Neuron (in vitro differentiated cells): ENCODE measurements around the gene CD70.
"Not testable (repeated sequence)": the region's sequence is repeated elsewhere in the genome, so short reads cannot be mapped to it uniquely, and the experiment has no call there.

Source experiments
- H2AFZ ChIP-seq: one replicate; pipeline ENCODE4 v1.6.1; 2013; ENCODE audit warnings: low read depth, mild to moderate bottlenecking, inconsistent platforms, low read length, moderate library complexity
- H3K27me3 ChIP-seq: one replicate; pipeline ENCODE4 v1.6.1; 2013; ENCODE audit warnings: low read length; ENCODE audit not compliant: insufficient read depth
- H3K36me3 ChIP-seq: one replicate; pipeline ENCODE4 v1.6.1; 2013; ENCODE audit warnings: low read length; ENCODE audit not compliant: insufficient read depth
- H3K4me1 ChIP-seq: one replicate; pipeline ENCODE4 v1.6.1; 2013; ENCODE audit warnings: low read length; ENCODE audit not compliant: insufficient read depth
- H3K4me3 ChIP-seq: 2 replicates; pipeline ENCODE4 v1.5.1; 2013; ENCODE audit warnings: mild to moderate bottlenecking, low read length, moderate library complexity
- H3K9me3 ChIP-seq: one replicate; pipeline ENCODE4 v1.6.1; 2013; ENCODE audit warnings: low read length

CD70 gene

DNA sequence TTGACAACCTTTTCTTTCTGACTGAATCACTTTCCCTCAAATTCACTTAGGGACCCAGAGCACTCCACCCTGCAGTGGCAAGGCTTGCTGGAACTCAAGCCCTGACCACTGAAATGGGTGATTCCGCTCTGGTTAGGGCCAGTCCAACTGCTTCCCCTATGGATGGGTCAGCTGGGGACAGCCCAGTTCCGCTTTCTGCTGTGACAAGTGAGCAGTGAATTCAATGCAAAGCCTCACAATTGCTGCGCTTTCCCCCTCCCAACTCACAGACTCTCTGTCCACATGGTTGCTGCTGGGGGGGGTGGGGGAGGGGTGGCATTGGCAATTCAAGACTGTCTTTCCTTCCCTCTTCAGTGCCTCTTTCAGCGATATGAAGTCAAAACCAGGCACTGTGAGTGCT is 18.7 kb downstream of the CD70 start:
- H2AFZ ChIP-seq, result no peak overlapping the region
- no peaks in the 10 kb centered on the region for H3K36me3 ChIP-seq
- peaks cover 6% of the 10 kb centered on the region for H3K4me1 ChIP-seq
- no peaks in the 10 kb centered on the region for H3K27me3 ChIP-seq
- H3K4me3 ChIP-seq, result no peak overlapping the region
- no peaks in the 10 kb centered on the region for H3K9me3 ChIP-seq

DNA sequence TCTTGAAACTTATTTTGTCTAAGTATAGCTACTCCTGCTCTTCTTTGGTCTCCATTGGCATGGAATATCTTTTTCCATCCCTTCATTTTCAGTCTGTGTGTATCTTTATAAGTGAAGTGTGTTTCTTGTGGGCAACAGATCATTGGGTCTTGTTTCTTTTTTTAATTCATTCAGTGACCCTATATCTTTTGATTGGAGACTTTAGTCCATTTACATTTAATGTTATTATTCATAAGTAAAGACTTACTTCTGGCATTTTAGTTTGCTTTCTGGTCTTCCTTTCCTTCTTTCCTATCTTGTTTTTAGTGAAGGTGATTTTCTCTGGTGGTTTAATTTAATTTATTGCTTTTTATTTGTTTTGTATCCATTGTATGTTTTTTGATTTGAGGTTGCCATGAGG is 19.8 kb downstream of the CD70 start:
- Histone ChIP-seq H2AFZ (no peak overlapping the region), H3K9me3 (no peaks in the 10 kb centered on the region), H3K27me3 (no peaks in the 10 kb centered on the region), H3K4me3 (no peak overlapping the region), H3K36me3 (no peaks in the 10 kb centered on the region), H3K4me1 (no peaks in the 10 kb centered on the region)

DNA sequence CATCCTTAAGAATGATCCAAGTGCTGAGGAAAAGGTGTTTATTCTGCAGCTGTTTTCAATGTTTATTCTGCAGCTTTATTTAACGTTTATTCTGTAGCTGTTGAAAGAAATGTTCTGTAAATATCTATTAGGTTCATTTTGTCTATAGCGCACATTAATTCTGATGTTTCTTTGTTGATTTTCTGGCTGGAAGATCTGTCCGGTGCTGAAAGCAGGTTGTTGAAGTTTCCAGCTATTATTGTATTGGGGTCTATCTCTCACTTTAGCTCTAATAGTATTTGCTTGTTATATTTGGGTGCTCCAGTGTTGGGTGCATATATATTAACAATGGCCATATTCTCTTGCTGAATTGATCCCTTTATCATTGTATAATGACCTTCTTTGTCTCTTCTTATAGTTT is 20.2 kb downstream of the CD70 start:
- H3K9me3 ChIP-seq, result no peaks in the 10 kb centered on the region
- no peaks in the 10 kb centered on the region for H3K36me3 ChIP-seq
- H3K4me3 ChIP-seq, result no peak overlapping the region
- H2AFZ ChIP-seq, result no peak overlapping the region
- no peaks in the 10 kb centered on the region for H3K27me3 ChIP-seq
- H3K4me1 ChIP-seq, result no peaks in the 10 kb centered on the region

DNA sequence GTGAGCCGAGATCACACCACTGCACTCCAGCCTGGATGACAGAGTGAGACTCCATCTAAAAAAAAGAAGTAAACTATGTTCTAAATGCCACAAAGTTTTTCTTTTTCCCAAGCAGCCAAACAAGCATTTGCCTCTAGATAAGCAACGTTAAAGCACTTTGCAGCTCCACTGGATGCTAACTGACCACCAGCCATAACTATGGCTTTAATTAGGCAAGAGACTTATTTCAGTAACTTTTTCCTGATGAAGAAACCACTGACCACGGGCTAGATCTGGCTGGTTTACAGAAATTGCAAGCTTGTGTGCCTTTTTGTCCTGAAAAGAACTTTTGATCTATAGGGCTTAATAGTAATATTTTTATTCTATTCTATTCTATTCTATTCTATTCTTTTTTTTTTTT is 22.1 kb downstream of the CD70 start:
- Histone ChIP-seq H3K27me3 (no peaks in the 10 kb centered on the region), H3K9me3 (peaks cover under 1% of the 10 kb centered on the region), H3K4me1 (no peaks in the 10 kb centered on the region), H2AFZ (no peak overlapping the region), H3K36me3 (no peaks in the 10 kb centered on the region), H3K4me3 (no peak overlapping the region)

DNA sequence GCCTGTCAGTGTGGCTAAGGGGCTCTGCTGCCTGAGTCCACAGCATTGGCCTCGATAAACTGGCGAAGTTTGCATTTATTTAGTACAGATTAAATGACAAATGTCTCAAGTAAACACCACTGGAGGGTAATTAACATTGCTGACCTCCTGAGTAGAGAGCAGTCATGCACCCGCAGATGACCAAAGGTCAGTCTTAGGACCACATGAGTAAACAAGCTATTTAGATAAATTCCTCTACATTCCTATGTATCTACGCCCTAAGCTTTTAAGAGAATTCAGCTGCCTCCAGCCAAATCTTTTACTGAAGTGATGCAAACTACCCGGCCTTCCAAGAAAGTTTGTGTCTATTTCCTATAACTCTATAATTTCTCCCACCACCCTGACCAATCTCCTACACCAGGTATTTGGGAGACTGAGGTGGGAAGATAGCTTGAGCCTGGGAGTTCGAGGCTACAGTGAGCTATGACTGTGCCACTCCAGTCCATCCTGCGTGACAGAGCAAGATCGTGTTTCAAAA is 22.9 kb downstream of the CD70 start:
- Histone ChIP-seq H2AFZ (no peak overlapping the region), H3K4me1 (no peaks in the 10 kb centered on the region), H3K4me3 (no peak overlapping the region), H3K36me3 (no peaks in the 10 kb centered on the region), H3K27me3 (no peaks in the 10 kb centered on the region), H3K9me3 (peaks cover 2% of the 10 kb centered on the region)

DNA sequence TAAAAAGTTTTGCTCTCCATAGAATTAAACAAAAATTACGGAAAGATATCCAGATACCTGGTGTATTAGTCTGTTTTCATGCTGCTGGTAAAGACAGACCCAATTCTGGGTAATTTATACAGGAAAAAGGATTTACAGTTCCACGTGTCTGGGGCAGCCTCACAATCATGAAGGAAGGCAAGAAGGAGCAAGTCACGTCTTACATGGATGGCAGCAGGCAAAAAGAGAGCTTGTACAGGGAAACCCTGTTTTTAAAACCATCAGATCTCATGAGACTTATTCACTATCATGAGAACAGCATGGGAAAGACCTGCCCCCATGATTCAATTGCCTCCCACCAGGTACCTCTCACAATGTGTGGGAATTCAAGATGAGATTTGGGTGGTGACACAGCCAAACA is 24.2 kb downstream of the CD70 start:
- H3K36me3 ChIP-seq, H3K4me1 ChIP-seq, H3K27me3 ChIP-seq, H3K9me3 ChIP-seq, H3K4me3 ChIP-seq, H2AFZ ChIP-seq: not testable (repeated sequence)

DNA sequence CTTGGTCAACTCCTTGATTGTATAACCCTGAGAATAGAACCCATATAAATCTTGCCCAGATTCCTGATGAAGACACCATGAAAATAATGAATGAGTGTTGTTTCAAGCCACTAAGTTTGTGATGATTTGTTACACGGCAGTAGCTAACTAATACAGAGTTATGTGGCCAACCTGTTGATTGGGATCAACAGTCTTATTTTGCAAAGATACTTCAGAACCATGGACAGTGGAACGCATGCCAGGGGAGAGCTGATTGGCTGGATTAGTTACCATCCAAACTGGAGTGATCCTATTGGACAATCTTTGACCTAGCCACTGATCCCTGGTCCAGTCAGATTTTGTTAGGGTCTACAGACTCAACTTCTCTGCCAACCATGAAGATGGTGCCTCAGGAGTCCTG is 26.6 kb downstream of the CD70 start:
- H3K36me3 ChIP-seq, result no peaks in the 10 kb centered on the region
- H3K4me3 ChIP-seq, result no peak overlapping the region

DNA sequence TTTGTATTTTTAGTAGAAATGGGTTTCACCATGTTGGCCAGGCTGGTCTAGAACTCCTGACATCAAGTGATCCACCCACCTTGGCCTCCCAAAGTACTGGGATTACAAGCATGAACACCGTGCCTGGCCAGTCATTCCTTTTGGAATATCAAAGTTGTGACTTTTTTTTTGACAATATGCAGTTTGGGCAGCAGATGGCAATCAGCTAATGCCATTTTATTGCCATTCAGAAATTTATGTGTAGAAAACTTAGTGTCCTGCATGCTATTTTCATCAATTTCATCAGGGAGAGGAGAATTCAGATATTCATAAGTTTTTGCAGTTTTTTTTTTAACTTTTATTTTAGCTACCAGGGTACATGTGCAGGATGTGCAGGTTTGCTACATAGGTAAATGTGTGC is 28.5 kb downstream of the CD70 start:
- H3K9me3 ChIP-seq, H3K4me1 ChIP-seq: not testable (repeated sequence)

More for the DNA sequence above, 26.6 kb downstream of the CD70 start:
- Histone ChIP-seq H3K9me3 (peaks cover 2% of the 10 kb centered on the region), H3K27me3 (no peaks in the 10 kb centered on the region), H3K4me1 (no peaks in the 10 kb centered on the region), H2AFZ (no peak overlapping the region)

DNA sequence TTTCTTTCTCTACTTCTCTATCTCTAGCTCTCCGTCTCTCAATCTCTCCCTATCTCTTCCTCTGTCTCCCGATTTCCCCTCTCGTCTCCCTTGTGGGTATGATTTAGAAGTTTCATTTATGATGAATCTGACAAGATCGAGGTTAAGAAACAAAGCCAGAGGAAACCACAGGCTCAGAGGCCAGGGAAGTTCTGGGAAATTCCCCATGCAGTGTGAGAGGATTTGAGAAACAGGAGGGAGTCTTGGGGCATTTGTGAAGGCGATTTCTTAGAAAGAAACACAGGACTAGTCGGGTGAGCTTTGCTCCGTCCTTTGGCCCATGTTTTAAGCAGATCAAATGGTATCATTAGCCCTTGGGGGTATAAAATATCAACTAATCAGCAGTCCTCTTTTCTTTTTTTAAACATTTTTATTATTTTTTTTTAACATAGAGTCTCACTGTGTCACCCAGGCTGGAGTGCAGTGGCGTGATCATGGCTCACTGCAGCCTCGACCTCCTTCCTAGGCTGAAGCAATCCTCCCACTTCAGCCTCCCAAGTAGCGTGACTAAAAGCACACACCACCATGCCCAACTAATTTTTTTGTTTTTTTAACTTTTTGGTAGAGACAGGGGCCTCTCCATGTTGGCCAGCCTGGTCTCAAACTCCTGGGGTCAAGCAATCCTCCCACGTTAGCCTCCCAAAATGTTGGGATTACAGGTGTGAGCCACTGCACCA is 34.3 kb downstream of the CD70 start:
- Histone ChIP-seq H3K27me3 (peaks cover 3% of the 10 kb centered on the region), H3K9me3 (no peaks in the 10 kb centered on the region), H2AFZ (no peak overlapping the region), H3K36me3 (no peaks in the 10 kb centered on the region), H3K4me1 (no peaks in the 10 kb centered on the region), H3K4me3 (no peak overlapping the region)

More for the DNA sequence above, 28.5 kb downstream of the CD70 start:
- H2AFZ ChIP-seq, H3K36me3 ChIP-seq, H3K27me3 ChIP-seq, H3K4me3 ChIP-seq: not testable (repeated sequence)

DNA sequence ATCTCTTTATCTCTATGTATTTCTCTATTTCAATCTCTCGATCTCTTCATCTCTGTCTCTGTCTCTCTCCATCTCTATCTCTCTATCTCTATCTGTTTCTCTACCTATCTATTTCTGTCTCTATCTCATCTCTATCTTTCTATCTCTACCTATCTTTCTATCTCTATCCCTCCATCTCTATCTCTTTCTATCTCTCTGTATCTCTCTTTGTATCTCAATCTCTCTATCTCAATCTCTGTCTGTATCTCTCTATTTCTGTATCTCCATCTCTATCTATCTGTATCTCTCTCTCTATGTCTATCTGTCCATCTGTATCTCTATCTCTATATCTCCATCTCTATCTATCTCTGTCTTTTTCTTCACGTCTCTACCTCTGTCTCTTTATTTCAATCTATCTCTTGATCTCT is 34.9 kb downstream of the CD70 start:
- H3K9me3 ChIP-seq, result no peaks in the 10 kb centered on the region
- no peaks in the 10 kb centered on the region for H3K4me1 ChIP-seq
- H3K36me3 ChIP-seq, result no peaks in the 10 kb centered on the region
- H2AFZ ChIP-seq, result no peak overlapping the region
- no peak overlapping the region for H3K4me3 ChIP-seq
- peaks cover 8% of the 10 kb centered on the region for H3K27me3 ChIP-seq

DNA sequence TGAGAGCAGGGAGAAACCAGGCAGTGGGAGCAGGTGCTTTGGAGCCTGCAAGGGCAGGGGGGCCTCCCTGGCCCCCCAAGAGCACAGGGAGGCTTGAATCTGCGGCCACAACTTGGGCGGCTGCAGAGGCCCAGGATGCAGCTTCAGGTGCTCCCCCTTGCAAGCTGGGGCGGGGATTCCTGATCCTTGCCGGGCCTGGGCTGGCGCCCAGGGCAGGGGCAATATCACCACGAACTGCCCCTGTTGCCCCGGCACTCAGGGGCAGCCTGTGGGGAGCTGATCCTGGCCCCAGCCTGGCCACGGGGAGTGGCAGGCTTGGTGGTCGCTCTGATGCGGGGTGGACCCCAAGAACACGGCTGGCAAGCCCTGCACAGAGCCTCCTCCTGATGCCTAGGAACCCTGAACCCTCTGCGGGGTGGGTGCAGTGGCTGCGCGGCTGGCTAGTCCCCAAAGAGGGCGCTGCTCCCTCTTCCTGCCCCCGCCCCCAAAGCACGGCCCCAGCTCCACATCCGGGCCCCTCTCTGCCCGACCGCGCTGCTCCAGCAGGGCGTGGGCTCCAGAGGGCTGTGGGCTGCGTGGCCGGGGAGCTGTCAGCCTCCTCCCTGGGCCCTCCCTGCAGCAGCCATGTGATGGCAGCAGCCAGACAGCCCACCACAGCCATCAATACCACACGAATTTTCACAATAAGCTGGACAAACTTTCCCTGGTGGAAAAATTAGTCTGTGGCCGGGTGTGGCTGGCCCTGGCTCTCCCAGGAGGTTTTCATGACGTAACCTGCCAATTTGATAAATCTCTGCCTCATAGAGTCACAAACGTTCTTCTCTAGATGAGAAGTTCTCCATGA is 39.1 kb downstream of the CD70 start:
- Histone ChIP-seq H2AFZ (peak overlapping the region; percentile 67), H3K27me3 (peaks cover 9% of the 10 kb centered on the region), H3K36me3 (no peaks in the 10 kb centered on the region), H3K9me3 (no peaks in the 10 kb centered on the region), H3K4me1 (no peaks in the 10 kb centered on the region), H3K4me3 (no peak overlapping the region)

DNA sequence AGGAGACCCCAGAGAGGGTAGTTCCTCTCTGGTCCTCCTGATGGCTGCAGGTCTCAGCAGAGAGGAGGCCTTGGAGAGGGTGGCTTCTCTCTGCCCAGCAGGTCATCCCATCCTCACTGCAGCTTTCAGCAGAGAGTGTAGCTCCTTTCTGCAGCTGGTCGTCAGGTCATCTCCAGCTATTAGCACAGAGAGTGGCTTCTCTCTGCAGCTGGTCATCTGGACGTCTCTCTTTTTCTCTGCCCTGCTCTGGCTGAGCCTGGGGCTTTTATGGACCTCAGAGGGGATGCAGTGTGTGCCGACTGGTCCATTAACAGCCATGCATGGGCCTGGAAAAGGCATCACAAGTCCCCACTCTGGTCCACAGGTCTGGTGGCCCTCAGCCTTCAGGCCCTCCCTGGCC is 39.9 kb downstream of the CD70 start:
- H3K27me3 ChIP-seq, result peaks cover 9% of the 10 kb centered on the region
- H3K4me3 ChIP-seq, result no peak overlapping the region
- H3K36me3 ChIP-seq, result no peaks in the 10 kb centered on the region

DNA sequence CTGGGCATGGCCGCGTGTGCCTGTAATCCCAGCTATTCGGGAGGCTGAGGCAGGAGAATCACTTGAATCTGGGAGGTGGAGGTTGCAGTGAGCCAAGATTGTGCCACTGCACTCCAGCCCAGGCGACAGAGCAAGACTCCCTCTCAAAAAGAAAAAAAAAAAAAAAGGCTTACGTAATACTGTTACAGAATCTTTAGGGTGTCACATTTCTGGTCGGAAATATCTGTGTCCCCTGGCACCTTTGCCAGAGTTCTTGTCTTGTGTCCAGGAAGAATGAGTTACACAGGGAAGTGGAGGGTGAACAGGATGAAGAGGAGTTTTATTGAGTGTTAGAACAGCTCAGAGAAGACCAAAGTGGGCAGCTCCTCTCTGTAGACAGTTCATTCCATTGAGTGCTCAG is 40.3 kb downstream of the CD70 start:
- not testable (repeated sequence) for H3K4me1 ChIP-seq, H3K36me3 ChIP-seq, H3K27me3 ChIP-seq, H2AFZ ChIP-seq, H3K4me3 ChIP-seq, H3K9me3 ChIP-seq

More for the DNA sequence above, 39.9 kb downstream of the CD70 start:
- H2AFZ ChIP-seq, result no peak overlapping the region
- no peaks in the 10 kb centered on the region for H3K9me3 ChIP-seq
- H3K4me1 ChIP-seq, result no peaks in the 10 kb centered on the region
